OCI-LY1 (cell line): Measurements from ENCODE around the gene CCDC57.
"Not testable (repeated sequence)": the region's sequence is repeated elsewhere in the genome, so short reads cannot be mapped to it uniquely, and the experiment has no call there.

Experiments
- H2AFZ ChIP-seq: fragments of 200-600 bp; sonication (generic), shearing (Covaris generic); 2 replicates; pipeline ENCODE4 v1.6.0; 2014; ENCODE audit warnings: antibody characterized with exemption, mild to moderate bottlenecking, low read length
- H3F3A ChIP-seq: fragments of 200-600 bp; sonication (generic), shearing (Covaris generic); 2 replicates; pipeline ENCODE4 v1.6.0; 2014; ENCODE audit warnings: mild to moderate bottlenecking, antibody characterized with exemption, low read length, moderate library complexity; ENCODE audit not compliant: insufficient read depth
- H3K27ac ChIP-seq: fragments of 200-600 bp; sonication (generic); 2 replicates; pipeline ENCODE4 v1.5.1; 2014; ENCODE audit warnings: low read length, mixed run types, mild to moderate bottlenecking, low read depth; ENCODE audit not compliant: poor library complexity, severe bottlenecking
- H3K27me3 ChIP-seq: fragments of 200-600 bp; sonication (generic); 2 replicates; pipeline ENCODE4 v1.6.0; 2014; ENCODE audit warnings: antibody characterized with exemption, mild to moderate bottlenecking, low read length, moderate library complexity; ENCODE audit not compliant: insufficient read depth
- H3K36me3 ChIP-seq: fragments of 200-600 bp; sonication (generic); 2 replicates; pipeline ENCODE4 v1.6.1; 2014; ENCODE audit warnings: mild to moderate bottlenecking, antibody characterized with exemption, low read length, moderate library complexity, mixed read lengths; ENCODE audit not compliant: insufficient read depth
- H3K4me1 ChIP-seq: fragments of 200-600 bp; sonication (generic); 2 replicates; pipeline ENCODE4 v1.5.1; 2014; ENCODE audit warnings: mild to moderate bottlenecking, low read length, moderate library complexity; ENCODE audit not compliant: insufficient read depth, severe bottlenecking
- H3K4me2 ChIP-seq: fragments of 200-600 bp; sonication (generic), shearing (Covaris generic); 2 replicates; pipeline ENCODE4 v1.6.1; 2014; ENCODE audit warnings: low read length
- H3K4me3 ChIP-seq: fragments of 200-600 bp; sonication (generic); 2 replicates; pipeline ENCODE4 v1.5.1; 2014; ENCODE audit warnings: low read length, low read depth, mild to moderate bottlenecking, mixed read lengths; ENCODE audit not compliant: poor library complexity, severe bottlenecking
- H3K79me2 ChIP-seq: fragments of 200-600 bp; shearing (Covaris generic); 2 replicates; pipeline ENCODE4 v1.6.1; 2016; ENCODE audit warnings: mixed run types, low read length, mixed read lengths; ENCODE audit not compliant: insufficient read depth
- H3K9ac ChIP-seq: fragments of 200-600 bp; sonication (generic), shearing (Covaris generic); 2 replicates; pipeline ENCODE4 v1.6.1; 2014; ENCODE audit warnings: mild to moderate bottlenecking, low read length, mixed read lengths
- H3K9me2 ChIP-seq: fragments of 200-600 bp; sonication (generic), shearing (Covaris generic); 2 replicates; pipeline ENCODE4 v1.6.1; 2014; ENCODE audit warnings: low read depth, mild to moderate bottlenecking, low read length, mixed read lengths
- H3K9me3 ChIP-seq: fragments of 200-600 bp; shearing (Covaris generic); 2 replicates; pipeline ENCODE4 v1.6.1; 2014; ENCODE audit warnings: low read length, mixed read lengths
- H4K20me1 ChIP-seq: fragments of 200-600 bp; sonication (generic), shearing (Covaris generic); 2 replicates; pipeline ENCODE4 v1.6.0; 2016; ENCODE audit warnings: mild to moderate bottlenecking, low read length; ENCODE audit not compliant: insufficient read depth
- EZH2 ChIP-seq: fragments of 200-600 bp; sonication (generic), shearing (Covaris generic); IDR thresholded peaks from 2 replicates; pipeline ENCODE4 v1.8.0; 2017; ENCODE audit warnings: borderline replicate concordance, mixed run types, mild to moderate bottlenecking, antibody characterized with exemption, low read length, moderate library complexity, mixed read lengths
- TF ChIP-seq, protein P1 (sequence below): fragments of 200-600 bp; sonication (generic), shearing (Covaris generic); IDR thresholded peaks from 2 replicates; pipeline ENCODE4 v1.5.1; 2017; ENCODE audit warnings: mild to moderate bottlenecking, antibody characterized with exemption, low read length, moderate library complexity, mixed read lengths

CCDC57 gene

DNA sequence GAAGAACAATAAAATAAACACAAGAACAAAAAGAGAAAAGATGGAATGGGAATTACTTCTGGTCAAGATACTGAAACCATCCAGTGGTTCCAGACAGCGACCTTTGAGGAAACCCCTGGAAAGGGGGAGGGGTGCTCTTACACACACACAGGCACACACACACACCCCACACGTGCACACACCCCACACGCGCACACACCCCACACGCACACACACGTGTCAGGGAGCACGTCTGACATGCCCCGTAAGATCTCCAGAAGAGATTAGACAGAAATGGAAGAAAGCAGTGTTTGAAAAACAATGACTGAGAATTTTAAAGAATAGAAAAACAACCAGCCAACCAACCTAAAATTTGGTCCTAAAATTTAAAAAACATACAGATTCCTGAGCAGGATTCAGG, 69.3 kb downstream of the CCDC57 start:
- no peaks in the 10 kb centered on the region for H3K9me3 ChIP-seq
- no peaks in the 10 kb centered on the region for H3K4me1 ChIP-seq
- H3K27ac ChIP-seq, result no peak overlapping the region
- H3K4me2 ChIP-seq, result no peak overlapping the region
- TF ChIP-seq EZH2, result no peak
- TF ChIP-seq, protein P1, sequence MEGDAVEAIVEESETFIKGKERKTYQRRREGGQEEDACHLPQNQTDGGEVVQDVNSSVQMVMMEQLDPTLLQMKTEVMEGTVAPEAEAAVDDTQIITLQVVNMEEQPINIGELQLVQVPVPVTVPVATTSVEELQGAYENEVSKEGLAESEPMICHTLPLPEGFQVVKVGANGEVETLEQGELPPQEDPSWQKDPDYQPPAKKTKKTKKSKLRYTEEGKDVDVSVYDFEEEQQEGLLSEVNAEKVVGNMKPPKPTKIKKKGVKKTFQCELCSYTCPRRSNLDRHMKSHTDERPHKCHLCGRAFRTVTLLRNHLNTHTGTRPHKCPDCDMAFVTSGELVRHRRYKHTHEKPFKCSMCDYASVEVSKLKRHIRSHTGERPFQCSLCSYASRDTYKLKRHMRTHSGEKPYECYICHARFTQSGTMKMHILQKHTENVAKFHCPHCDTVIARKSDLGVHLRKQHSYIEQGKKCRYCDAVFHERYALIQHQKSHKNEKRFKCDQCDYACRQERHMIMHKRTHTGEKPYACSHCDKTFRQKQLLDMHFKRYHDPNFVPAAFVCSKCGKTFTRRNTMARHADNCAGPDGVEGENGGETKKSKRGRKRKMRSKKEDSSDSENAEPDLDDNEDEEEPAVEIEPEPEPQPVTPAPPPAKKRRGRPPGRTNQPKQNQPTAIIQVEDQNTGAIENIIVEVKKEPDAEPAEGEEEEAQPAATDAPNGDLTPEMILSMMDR, result no peak
- no peaks in the 10 kb centered on the region for H3K9me2 ChIP-seq
- no peaks in the 10 kb centered on the region for H3K79me2 ChIP-seq
- H3K27me3 ChIP-seq, result 0 out of 2 replicates have a peak, but pooled peaks cover 4% of the 10 kb centered on the region
- no peak overlapping the region for H3K4me3 ChIP-seq
- no peaks in the 10 kb centered on the region for H4K20me1 ChIP-seq
- no peaks in the 10 kb centered on the region for H3F3A ChIP-seq
- no peak overlapping the region for H2AFZ ChIP-seq
- no peak overlapping the region for H3K9ac ChIP-seq
- no peaks in the 10 kb centered on the region for H3K36me3 ChIP-seq

DNA sequence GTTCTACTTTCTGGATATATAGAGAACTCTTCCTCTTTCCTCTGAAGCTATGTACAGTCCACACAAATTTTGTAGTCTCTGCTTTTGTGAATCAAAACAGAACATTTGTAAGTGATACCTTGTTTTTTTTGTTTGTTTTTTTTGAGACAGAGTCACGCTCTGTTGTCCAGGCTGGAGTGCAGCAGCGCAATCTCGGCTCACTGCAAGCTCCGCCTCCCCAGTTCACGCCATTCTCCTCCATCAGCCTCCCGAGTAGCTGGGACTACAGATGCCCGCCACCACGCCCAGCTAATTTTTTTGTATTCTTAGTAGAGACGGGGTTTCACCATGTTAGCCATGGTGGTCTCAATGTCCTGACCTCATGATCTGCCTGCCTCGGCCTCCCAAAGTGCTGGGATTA, 72.7 kb downstream of the CCDC57 start:
- not testable (repeated sequence) for H3K27me3 ChIP-seq, H3K4me1 ChIP-seq, H3F3A ChIP-seq, H3K9me3 ChIP-seq, H3K4me2 ChIP-seq, H3K79me2 ChIP-seq, H2AFZ ChIP-seq, H3K36me3 ChIP-seq, H3K9ac ChIP-seq, H4K20me1 ChIP-seq, H3K4me3 ChIP-seq, H3K27ac ChIP-seq, H3K9me2 ChIP-seq

DNA sequence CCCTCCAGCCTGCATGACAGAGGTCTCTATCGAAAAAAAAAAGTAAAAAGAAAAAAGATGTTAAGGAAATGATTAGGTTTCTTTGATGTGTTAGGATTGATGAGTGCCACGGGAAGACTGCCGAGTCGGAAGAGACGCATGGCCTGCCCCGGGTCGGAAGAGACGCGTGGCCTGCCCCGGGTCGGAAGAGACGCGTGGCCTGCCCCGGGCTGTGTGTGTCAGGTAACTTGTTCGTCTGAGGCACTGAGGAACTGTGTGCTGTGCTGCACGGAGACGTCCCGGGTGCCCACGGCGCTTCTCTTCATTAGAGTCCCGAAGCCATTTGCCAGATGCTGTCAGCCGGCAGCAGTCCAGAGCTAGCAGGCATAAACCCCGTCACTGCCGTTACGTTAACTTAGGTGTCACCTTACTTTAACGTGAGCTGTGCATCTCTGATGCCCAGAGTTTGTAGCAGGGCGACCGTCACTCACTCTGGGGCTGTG, 74.1 kb downstream of the CCDC57 start:
- Histone ChIP-seq H3K36me3 (no peaks in the 10 kb centered on the region), H3K4me1 (no peaks in the 10 kb centered on the region), H3K79me2 (no peaks in the 10 kb centered on the region), H3K27ac (no peak overlapping the region), H3K9me2 (no peaks in the 10 kb centered on the region), H3K4me3 (no peak overlapping the region), H3K9me3 (no peaks in the 10 kb centered on the region), H3K27me3 (0 out of 2 replicates have a peak, but pooled peaks cover 4% of the 10 kb centered on the region), H3F3A (no peaks in the 10 kb centered on the region), H4K20me1 (no peaks in the 10 kb centered on the region), H3K9ac (no peak overlapping the region), H2AFZ (no peak overlapping the region), H3K4me2 (no peak overlapping the region)
- TF ChIP-seq, protein P1, result no peak
- TF ChIP-seq EZH2, result no peak

DNA sequence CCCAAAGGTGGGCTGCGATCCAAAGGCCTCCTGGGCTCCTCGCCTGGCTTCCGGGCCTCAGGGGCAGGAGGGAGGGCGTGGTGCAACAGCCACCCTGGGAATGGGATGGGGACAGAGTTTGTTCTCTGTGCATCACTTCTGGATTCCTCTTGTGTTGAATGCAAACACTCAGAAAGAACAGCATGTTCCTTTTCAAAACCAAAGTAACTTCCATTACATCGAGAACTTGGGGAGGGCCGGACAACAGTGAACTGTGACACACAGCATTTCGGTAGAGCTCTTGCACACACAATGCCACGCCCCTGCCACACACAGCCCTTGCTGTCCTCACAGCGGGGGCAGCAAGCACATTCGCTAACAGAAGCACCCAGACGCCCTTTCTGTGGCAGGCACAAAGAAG, 78.5 kb downstream of the CCDC57 start:
- Histone ChIP-seq H3K9me2 (no peaks in the 10 kb centered on the region), H3K79me2 (no peaks in the 10 kb centered on the region), H3K9ac (no peak overlapping the region), H3K9me3 (no peaks in the 10 kb centered on the region), H4K20me1 (no peaks in the 10 kb centered on the region), H3K36me3 (no peaks in the 10 kb centered on the region), H2AFZ (no peak overlapping the region), H3K4me3 (no peak overlapping the region), H3F3A (no peaks in the 10 kb centered on the region), H3K4me2 (no peak overlapping the region), H3K4me1 (no peaks in the 10 kb centered on the region), H3K27me3 (no peaks in the 10 kb centered on the region), H3K27ac (no peak overlapping the region)
- TF ChIP-seq EZH2, result no peak
- TF ChIP-seq, protein P1, result no peak

DNA sequence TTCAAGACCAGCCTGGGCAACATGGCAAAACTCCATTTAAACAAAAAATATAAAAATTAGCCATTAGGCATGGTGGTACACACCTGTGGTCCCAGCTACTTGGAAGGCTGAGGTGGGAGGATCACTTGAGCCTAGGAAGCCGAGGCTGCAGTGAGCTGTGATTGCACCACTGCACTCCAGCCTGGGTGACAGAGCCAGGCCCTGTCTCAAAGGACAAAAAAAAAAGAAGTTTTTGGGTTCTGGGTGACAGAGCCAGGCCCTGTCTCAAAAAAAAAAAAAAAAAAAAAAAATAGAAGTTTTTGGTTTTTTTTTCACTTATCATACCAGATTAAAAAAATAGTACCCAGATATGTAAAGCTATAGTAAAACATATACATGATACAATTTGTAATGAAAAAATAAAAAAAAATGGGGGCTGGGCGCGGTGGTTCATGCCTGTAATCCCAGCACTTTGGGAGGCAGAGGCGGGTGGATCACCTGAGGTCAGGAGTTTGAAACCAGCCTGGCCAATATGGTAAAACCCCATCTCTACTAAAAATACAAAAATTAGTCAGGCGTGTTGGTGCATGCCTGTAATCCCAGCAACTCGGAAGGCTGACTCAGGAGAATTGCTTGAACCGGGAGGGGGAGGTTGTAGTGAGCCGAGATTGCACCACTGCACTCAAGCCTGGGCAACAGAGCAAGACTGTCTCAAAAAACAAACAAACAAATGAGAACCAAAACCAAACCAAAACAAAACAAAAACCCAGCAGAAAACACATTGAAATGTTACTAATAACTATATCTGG, 79.3 kb downstream of the CCDC57 start:
- not testable (repeated sequence) for H3K27ac ChIP-seq, H3K9ac ChIP-seq, H3K9me3 ChIP-seq, H3K4me3 ChIP-seq, H3K9me2 ChIP-seq, H3K79me2 ChIP-seq, H3K36me3 ChIP-seq, H3K4me1 ChIP-seq, H3K27me3 ChIP-seq, H3K4me2 ChIP-seq, H4K20me1 ChIP-seq, H2AFZ ChIP-seq, H3F3A ChIP-seq
